Calu3 (cell line): ENCODE measurements around the gene MED23. TPM values are rescaled to one million over a fixed set of nuclear protein-coding genes. Genes with fewer than 3 reads are reported as not detected.

Source experiments
- BruUV-seq: library from RNA; stranded (reverse); fragments of 400-500 nt; replicated peaks from 2 replicates; lab custom pipeline; 2021; lab: Mats Ljungman, UMichigan
- CTCF ChIA-PET: fragments of 300-600 bp; sonication (Branson Sonifier 250); formaldehyde crosslinking; loops from one replicate; lab custom pipeline; 2022; ENCODE audit warnings: antibody characterized with exemption; lab: Charles Lee
- DNase-seq: peaks from one replicate; pipeline ENCODE4 v3.0.0; 2022
- H3K27ac Mint-ChIP-seq: one replicate; pipeline ENCODE4 v1.8.0; 2022; ENCODE audit warnings: mixed read lengths; ENCODE audit not compliant: unreplicated experiment
- H3K27me3 Mint-ChIP-seq: one replicate; pipeline ENCODE4 v1.8.0; 2022; ENCODE audit warnings: mixed read lengths; ENCODE audit not compliant: unreplicated experiment
- H3K36me3 Mint-ChIP-seq: one replicate; pipeline ENCODE4 v1.8.0; 2022; ENCODE audit warnings: mild to moderate bottlenecking, moderate library complexity, mixed read lengths; ENCODE audit not compliant: insufficient read depth, unreplicated experiment
- H3K4me1 Mint-ChIP-seq: one replicate; pipeline ENCODE4 v1.8.0; 2022; ENCODE audit warnings: mild to moderate bottlenecking, low read depth, mixed read lengths; ENCODE audit not compliant: unreplicated experiment
- H3K4me3 Mint-ChIP-seq: one replicate; pipeline ENCODE4 v1.8.0; 2022; ENCODE audit warnings: mild to moderate bottlenecking, low read depth, moderate library complexity, mixed read lengths; ENCODE audit not compliant: unreplicated experiment
- H3K9me3 Mint-ChIP-seq: one replicate; pipeline ENCODE4 v1.8.0; 2022; ENCODE audit warnings: low read depth, mixed read lengths; ENCODE audit not compliant: unreplicated experiment
- CTCF ChIP-seq: fragments of 200-600 bp; IDR thresholded peaks from one replicate; pipeline ENCODE4 v1.8.0; 2022; ENCODE audit warnings: antibody characterized with exemption; ENCODE audit not compliant: unreplicated experiment
- intact Hi-C: fragments of 100-400 bp; cut with micrococcal nuclease; formaldehyde crosslinking; loops from one replicate; pipeline ENCODE4 v1.10.0; 2022; ENCODE audit not compliant: unreplicated experiment
- total RNA-seq: library from RNA; stranded (reverse); gene quantifications from 2 replicates; pipeline ENCODE4 v1.2.3, GENCODE V29; 2022

MED23 gene
- total RNA-seq, 1 experiment from 2014 or later: 31.0 TPM

- intact Hi-C loops: no loop called here
- no peak overlapping the region for H3K27ac Mint-ChIP-seq
- peaks cover 26% of the 10 kb centered on the region for H3K27me3 Mint-ChIP-seq
- no peak overlapping the region for H3K4me3 Mint-ChIP-seq
- no TSS peak for BruUV-seq
- no peak for TF ChIP-seq CTCF
- DNase-seq: no peak
- no peaks in the 10 kb centered on the region for H3K36me3 Mint-ChIP-seq
- H3K9me3 Mint-ChIP-seq: no peaks in the 10 kb centered on the region
- CTCF ChIA-PET: no interaction called here
- H3K4me1 Mint-ChIP-seq: no peaks in the 10 kb centered on the region
These were observed 103.2 kb downstream of the MED23 start for GRCh38 chr6:131524695-131525336.

GRCh38 chr6:131523988-131524673 lies 103.9 kb downstream of the MED23 start:
- no peak for TF ChIP-seq CTCF
- no peaks in the 10 kb centered on the region for H3K9me3 Mint-ChIP-seq
- DNase-seq: no peak
- no peaks in the 10 kb centered on the region for H3K4me1 Mint-ChIP-seq
- intact Hi-C loops: no loop called here
- H3K27me3 Mint-ChIP-seq: peaks cover 19% of the 10 kb centered on the region
- CTCF ChIA-PET: no interaction called here
- no peaks in the 10 kb centered on the region for H3K36me3 Mint-ChIP-seq
- H3K27ac Mint-ChIP-seq: no peak overlapping the region
- no TSS peak for BruUV-seq
- H3K4me3 Mint-ChIP-seq: no peak overlapping the region

Other genes with a start within 250 kb of the MED23 start
- not detected in 2 replicates for gene ARG1, start 55.0 kb downstream of the MED23 start, total RNA-seq
- not detected in 2 replicates for gene ENPP3, start 9.1 kb upstream of the MED23 start, total RNA-seq
- gene OR2A4, start 73.2 kb upstream of the MED23 start, total RNA-seq: not detected in 2 replicates
- gene CTAGE9, start 82.8 kb upstream of the MED23 start, total RNA-seq: not detected in 2 replicates
- 7.6 and 7.7 TPM in 2 replicates for gene ENPP1, start 179.8 kb upstream of the MED23 start, total RNA-seq